PC-9 (cell line): Measurements from ENCODE around the gene TRPC4AP. TPM values are rescaled to one million over a fixed set of nuclear protein-coding genes. Genes with fewer than 3 reads are reported as not detected.

ENCODE experiments used
- BruUV-seq: library from RNA; stranded (reverse); fragments of 400-500 nt; replicated peaks from 2 replicates; lab custom pipeline; 2021; lab: Mats Ljungman, UMichigan
- CTCF ChIA-PET: fragments of 300-600 bp; sonication (Branson Sonifier 250); formaldehyde crosslinking; loops from one replicate; lab custom pipeline; 2022; ENCODE audit warnings: antibody characterized with exemption; lab: Charles Lee
- POLR2A ChIA-PET: fragments of 300-600 bp; sonication (Branson Sonifier 250); formaldehyde crosslinking; loops from one replicate; lab custom pipeline; 2022; ENCODE audit warnings: antibody characterized with exemption; ENCODE audit not compliant: unreplicated experiment; lab: Charles Lee
- DNase-seq, 2 experiments: peaks; one replicate each; pipeline versions ENCODE4 v3.0.0 to v3.0.0-alpha.2; 2015 to 2022; ENCODE audit warnings: mixed read lengths in 1 of 2
- H2AFZ ChIP-seq: fragments of 200-600 bp; sonication (generic); 2 replicates; pipeline ENCODE4 v1.8.1; 2017; ENCODE audit warnings: antibody characterized with exemption
- H3F3A ChIP-seq: fragments of 200-600 bp; sonication (generic); 2 replicates; pipeline ENCODE4 v1.8.1; 2017; ENCODE audit warnings: antibody characterized with exemption, mild to moderate bottlenecking, low read depth; ENCODE audit not compliant: insufficient read depth
- H3K27ac ChIP-seq: fragments of 200-600 bp; sonication (generic); 2 replicates; pipeline ENCODE4 v1.6.1; 2016; ENCODE audit warnings: mixed run types
- H3K27me3 ChIP-seq: fragments of 200-600 bp; sonication (generic); 2 replicates; pipeline ENCODE4 v1.6.1; 2016; ENCODE audit warnings: low read depth, mixed run types; ENCODE audit not compliant: insufficient read depth
- H3K36me3 ChIP-seq: fragments of 200-600 bp; sonication (generic); 2 replicates; pipeline ENCODE4 v1.6.1; 2016; ENCODE audit warnings: low read depth, mixed run types
- H3K4me1 ChIP-seq: fragments of 200-600 bp; sonication (generic); replicated peaks from 2 replicates; pipeline ENCODE4 v1.6.1; 2016; ENCODE audit warnings: mixed run types; ENCODE audit not compliant: insufficient read depth
- H3K4me2 ChIP-seq: fragments of 200-600 bp; sonication (generic); 2 replicates; pipeline ENCODE4 v1.6.1; 2017; ENCODE audit warnings: mixed run types
- H3K4me3 ChIP-seq: fragments of 200-600 bp; sonication (generic); 2 replicates; pipeline ENCODE4 v1.6.1; 2016; ENCODE audit warnings: mixed run types
- H3K79me2 ChIP-seq: fragments of 200-600 bp; sonication (generic); 2 replicates; pipeline ENCODE4 v1.6.1; 2017; ENCODE audit warnings: low read depth, mixed run types
- H3K9me2 ChIP-seq: fragments of 200-600 bp; sonication (generic); 2 replicates; pipeline ENCODE4 v1.8.1; 2017; ENCODE audit warnings: mild to moderate bottlenecking; ENCODE audit not compliant: insufficient read depth
- H3K9me3 ChIP-seq: fragments of 200-600 bp; sonication (generic); 2 replicates; pipeline ENCODE4 v1.8.1; 2016; ENCODE audit warnings: low read depth; ENCODE audit not compliant: insufficient read depth
- H4K20me1 ChIP-seq: fragments of 200-600 bp; sonication (generic); 2 replicates; pipeline ENCODE4 v1.8.1; 2017; ENCODE audit not compliant: insufficient read depth
- EZH2 ChIP-seq: fragments of 200-600 bp; sonication (generic); IDR thresholded peaks from 2 replicates; pipeline ENCODE4 v1.8.0; 2017; ENCODE audit warnings: antibody characterized with exemption, low read depth
- intact Hi-C: fragments of 100-400 bp; cut with micrococcal nuclease; formaldehyde crosslinking; loops from one replicate; pipeline ENCODE4 v1.10.0; 2022; ENCODE audit not compliant: unreplicated experiment
- total RNA-seq: library from RNA; stranded (reverse); gene quantifications from 2 replicates; pipeline ENCODE4 v1.2.3, GENCODE V29; 2021
- TF ChIP-seq, protein P1 (sequence below): fragments of 200-600 bp; sonication (generic); conservative IDR thresholded peaks from 2 replicates; pipeline ENCODE4 v1.6.1; 2017; ENCODE audit warnings: mixed run types, antibody characterized with exemption, mild to moderate bottlenecking, moderate library complexity

Gene TRPC4AP
- total RNA-seq, 1 experiment from 2014 or later = 51.0 TPM

DNA sequence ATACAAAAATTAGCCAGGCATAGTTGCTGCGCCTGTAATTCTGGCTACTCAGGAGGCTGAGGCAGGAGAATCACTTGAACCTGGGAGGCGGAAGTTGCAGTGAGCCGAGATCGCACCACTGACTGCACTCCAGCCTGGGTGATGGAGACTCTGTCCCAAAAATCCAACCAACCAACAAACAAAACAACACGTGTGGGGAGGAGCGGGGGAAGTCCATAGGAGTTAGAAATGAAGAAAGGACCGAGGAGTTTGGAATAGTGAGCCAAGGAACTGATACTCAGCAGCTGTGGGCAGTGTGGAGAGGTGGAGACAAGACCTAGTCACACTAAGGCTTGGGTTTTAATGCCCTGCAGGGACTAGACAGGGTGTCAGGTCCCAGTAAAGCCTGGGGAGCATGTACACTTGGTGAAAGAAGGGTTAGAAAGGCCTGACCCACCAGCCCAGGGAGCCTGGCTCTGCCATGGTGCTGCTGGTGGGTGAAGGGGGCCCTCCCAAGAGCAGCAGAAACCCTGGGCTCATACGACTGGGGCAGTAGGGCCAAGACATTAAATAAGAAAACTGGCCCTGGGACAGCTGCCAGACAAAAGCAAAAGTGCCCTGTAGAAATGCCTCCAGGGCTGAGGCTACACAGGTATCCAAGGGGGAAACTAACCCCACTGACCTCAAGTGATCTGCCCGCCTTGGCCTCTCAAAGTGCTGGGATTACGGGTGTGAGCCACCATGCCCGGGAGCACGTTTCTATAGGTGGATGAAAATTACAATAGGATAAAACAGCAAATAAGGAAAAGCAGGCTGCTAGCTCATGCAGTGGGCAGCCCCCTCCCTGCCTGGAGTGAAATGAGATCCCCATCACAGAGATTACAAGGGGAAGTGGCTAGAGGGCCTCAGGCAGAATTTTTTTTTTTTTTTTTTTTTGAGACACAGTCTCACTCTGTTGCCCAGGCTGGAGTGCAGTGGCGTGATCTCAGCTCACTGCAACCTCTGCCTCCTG, 78.9 kb downstream of the TRPC4AP start:
- Histone ChIP-seq H3F3A (peaks cover 3% of the 10 kb centered on the region; the same call in 1 of the 2 replicates), H4K20me1 (0 out of 2 replicates have a peak, but pooled peaks cover under 1% of the 10 kb centered on the region), H3K27me3 (no peaks in the 10 kb centered on the region), H3K36me3 (peaks cover 12% of the 10 kb centered on the region; the same call in 1 of the 2 replicates), H3K9me2 (no peaks in the 10 kb centered on the region), H3K79me2 (no peaks in the 10 kb centered on the region), H3K4me1 (no peaks in the 10 kb centered on the region), H3K9me3 (no peaks in the 10 kb centered on the region), H3K4me3 (no peak overlapping the region), H3K27ac (no peak overlapping the region), H3K4me2 (no peak overlapping the region), H2AFZ (no peak overlapping the region)
- CTCF ChIA-PET = no interaction called here
- no peak for DNase-seq
- intact Hi-C loops = no loop called here
- no peak for TF ChIP-seq EZH2
- TF ChIP-seq, protein P1, sequence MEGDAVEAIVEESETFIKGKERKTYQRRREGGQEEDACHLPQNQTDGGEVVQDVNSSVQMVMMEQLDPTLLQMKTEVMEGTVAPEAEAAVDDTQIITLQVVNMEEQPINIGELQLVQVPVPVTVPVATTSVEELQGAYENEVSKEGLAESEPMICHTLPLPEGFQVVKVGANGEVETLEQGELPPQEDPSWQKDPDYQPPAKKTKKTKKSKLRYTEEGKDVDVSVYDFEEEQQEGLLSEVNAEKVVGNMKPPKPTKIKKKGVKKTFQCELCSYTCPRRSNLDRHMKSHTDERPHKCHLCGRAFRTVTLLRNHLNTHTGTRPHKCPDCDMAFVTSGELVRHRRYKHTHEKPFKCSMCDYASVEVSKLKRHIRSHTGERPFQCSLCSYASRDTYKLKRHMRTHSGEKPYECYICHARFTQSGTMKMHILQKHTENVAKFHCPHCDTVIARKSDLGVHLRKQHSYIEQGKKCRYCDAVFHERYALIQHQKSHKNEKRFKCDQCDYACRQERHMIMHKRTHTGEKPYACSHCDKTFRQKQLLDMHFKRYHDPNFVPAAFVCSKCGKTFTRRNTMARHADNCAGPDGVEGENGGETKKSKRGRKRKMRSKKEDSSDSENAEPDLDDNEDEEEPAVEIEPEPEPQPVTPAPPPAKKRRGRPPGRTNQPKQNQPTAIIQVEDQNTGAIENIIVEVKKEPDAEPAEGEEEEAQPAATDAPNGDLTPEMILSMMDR = no peak
- POLR2A ChIA-PET = no interaction called here
- BruUV-seq = no TSS peak

DNA sequence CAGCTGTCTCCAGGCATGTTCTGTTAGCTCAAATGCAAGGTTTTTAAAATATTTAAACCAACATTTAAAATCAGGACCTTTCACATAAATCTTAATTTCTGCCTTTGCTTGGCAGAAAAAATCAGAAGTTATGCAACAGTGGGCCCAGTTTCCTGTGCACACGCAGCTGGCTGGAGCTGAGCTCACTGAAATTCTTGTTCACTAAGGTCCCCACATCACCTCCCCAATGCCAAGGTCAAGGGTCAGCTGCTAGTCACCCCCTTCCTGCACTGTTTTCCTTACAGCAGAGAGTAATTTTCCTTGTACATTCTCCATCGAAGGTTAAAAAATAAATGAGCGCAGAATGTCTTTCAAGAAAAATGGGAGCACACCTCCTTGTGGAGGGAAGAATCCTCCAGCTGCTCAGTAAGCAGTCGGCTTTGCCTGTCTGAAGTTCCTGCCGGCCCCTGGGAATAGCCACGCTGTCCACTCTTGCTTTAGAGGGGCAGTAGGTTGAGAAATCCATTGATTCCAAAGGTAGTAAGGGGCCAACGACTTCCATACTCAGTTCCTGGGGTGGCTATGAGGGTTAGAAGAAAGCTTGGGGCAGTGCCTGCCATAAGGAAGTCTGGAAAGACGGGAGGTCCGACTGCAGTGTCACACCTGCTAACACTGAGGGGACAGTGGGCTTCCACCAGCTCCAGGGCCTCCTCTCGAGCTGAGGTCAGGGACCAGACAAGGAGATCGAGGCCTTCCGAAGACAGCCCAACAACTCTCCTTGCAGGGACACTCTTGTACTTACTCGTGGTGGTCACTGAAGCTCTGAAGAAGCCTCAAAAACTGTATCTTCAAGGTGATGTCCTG, 80.2 kb downstream of the TRPC4AP start:
- intact Hi-C loops = no loop called here
- Histone ChIP-seq H3K27ac (no peak overlapping the region), H3F3A (peaks cover 3% of the 10 kb centered on the region; the same call in 1 of the 2 replicates), H3K9me3 (no peaks in the 10 kb centered on the region), H3K27me3 (no peaks in the 10 kb centered on the region), H3K9me2 (no peaks in the 10 kb centered on the region), H4K20me1 (no peaks in the 10 kb centered on the region), H3K79me2 (no peaks in the 10 kb centered on the region), H3K4me3 (no peak overlapping the region), H2AFZ (no peak overlapping the region), H3K4me1 (no peaks in the 10 kb centered on the region), H3K36me3 (peaks cover 18% of the 10 kb centered on the region), H3K4me2 (no peak overlapping the region)
- POLR2A ChIA-PET = no interaction called here
- CTCF ChIA-PET = no interaction called here
- TF ChIP-seq, protein P1 = no peak
- no peak for TF ChIP-seq EZH2
- DNase-seq = no peak
- BruUV-seq = no TSS peak

DNA sequence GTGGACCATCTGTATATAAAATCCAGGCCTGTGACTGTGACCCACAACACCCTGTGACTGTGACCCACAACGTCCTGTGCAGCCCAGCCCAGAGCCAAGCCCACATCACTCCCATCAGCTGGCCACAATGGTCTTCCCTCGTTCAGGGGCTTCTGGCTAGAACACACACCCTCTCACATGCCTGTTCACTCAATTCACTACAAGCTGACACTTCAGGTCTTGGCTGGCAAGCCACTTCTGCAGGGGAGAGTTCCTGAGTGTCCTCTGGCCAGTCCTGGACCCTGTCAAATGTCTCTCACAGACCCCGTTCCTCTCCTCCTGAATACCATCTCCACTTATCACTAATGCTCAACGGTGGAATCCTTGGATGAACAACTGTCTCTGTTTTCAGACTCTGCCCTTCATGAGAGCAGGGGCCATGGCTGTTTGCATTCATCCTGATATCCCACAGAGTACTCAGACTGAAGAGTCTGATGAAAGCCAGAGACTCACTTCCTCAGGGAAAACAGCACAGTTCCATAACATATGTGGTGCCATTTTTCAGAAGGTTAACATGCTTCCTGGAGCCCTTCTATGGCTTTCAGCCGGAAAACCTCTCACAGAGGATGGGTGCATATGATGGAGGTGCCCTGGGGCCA, 80.9 kb downstream of the TRPC4AP start:
- no peak overlapping the region for H3K4me2 ChIP-seq
- H2AFZ ChIP-seq = no peak overlapping the region
- no peaks in the 10 kb centered on the region for H3K79me2 ChIP-seq
- no peaks in the 10 kb centered on the region for H4K20me1 ChIP-seq
- no peaks in the 10 kb centered on the region for H3K4me1 ChIP-seq
- peaks cover 18% of the 10 kb centered on the region for H3K36me3 ChIP-seq
- no TSS peak for BruUV-seq
- H3K27me3 ChIP-seq = no peaks in the 10 kb centered on the region
- H3K27ac ChIP-seq = no peak overlapping the region
- intact Hi-C loops = no loop called here
- TF ChIP-seq EZH2 = no peak
- TF ChIP-seq, protein P1 = no peak
- no peak overlapping the region for H3K4me3 ChIP-seq
- POLR2A ChIA-PET = no interaction called here
- H3K9me3 ChIP-seq = no peaks in the 10 kb centered on the region
- peaks cover 3% of the 10 kb centered on the region; the same call in 1 of the 2 replicates for H3F3A ChIP-seq
- CTCF ChIA-PET = no interaction called here
- no peaks in the 10 kb centered on the region for H3K9me2 ChIP-seq
- DNase-seq = no peak
